Skeletal muscle cell (primary cell): ENCODE measurements around the gene KRT80.

Experiments
- DNase-seq: peaks from one replicate; pipeline ENCODE4 v3.0.0-alpha.2; 2010; ENCODE audit warnings: low read depth
- H3K4me3 ChIP-seq: 2 replicates; pipeline ENCODE4 v1.5.1; 2011; ENCODE audit warnings: low read depth, mild to moderate bottlenecking, control low read depth, low read length, moderate library complexity

KRT80 gene

DNA sequence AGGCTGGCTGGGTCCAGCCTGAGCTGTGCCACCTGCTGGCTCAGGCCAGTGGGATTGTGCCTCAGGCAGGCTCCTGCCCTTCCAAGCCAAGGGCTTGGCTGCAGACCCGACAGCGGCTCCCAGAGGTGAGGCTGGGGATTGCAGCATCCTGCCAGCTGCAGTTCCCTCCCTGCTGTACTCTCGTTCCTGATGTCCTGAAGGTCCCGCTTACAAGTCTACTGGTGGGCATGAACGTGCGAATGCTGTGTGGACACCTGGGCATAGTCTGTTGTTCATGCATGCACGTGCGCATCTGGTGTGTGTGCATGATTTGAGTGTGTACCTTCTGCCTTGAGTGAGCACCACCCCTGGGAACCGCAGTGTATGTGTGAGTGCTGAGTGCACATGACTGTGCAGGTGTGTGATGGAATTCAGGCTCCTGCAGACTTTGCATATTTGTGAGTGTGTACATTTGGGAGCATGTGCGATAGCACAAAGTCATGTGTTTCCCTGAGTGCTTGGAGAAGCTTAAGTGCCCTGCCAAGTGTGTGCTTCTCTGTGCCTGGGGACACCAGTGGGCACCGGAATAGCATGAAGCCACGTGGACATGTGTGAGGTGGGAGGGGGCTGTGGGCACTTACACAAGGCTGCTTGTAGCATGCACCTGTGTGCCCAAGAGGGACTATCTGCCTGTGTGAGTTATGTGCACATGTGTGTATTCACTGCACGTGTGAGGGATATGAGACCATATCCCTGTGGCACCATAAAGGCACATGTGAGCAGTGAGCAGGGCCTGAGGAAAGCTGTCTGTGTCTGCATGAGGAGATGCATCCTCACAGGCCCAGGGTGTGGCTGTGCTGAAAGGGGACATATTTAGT, 22.0 kb upstream of the KRT80 start:
- no peak overlapping the region for H3K4me3 ChIP-seq
- DNase-seq, result no peak

DNA sequence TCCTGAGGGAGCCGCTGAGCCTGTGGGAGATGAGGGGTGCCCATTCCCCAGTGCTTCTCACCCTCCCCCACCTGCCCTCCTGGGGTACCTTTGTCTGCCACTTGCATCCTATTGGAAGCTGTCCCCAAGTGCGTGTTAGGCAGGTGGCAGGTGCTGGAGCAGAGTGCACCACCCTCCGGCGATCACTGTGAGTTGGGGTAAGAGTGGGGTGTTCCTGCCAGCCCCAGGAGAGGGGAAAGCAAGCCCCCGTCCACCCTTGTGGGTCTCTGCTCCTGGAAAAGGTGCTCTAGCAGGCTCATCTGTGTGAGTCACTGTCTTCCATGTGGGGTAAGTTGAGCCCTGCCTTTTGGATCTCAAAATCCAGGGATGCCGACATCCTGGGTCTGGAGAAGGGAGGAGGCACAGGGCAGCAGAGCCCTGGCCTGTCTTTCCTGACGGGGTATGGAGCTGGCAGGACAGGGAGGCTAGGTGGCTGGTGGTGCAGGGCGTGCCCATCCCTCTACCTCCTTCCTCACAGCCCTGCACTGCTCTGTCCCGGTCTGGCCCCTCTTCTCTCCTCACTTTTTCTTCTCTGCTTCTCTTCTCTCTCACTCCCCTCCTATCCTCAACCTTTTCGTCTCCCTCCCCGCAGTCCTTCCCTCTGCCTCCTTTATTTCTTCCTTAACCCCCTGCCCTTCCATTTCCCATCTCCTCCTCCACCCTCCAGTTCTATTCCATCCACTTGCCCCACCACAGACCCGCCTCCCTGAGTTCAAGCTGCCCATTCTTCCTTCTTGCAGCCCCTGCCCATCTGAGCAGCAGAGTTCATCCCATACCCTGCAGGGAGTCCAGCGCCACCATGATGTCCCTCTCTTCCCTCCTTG, 21.1 kb upstream of the KRT80 start:
- H3K4me3 ChIP-seq, result no peak overlapping the region
- no peak for DNase-seq

DNA sequence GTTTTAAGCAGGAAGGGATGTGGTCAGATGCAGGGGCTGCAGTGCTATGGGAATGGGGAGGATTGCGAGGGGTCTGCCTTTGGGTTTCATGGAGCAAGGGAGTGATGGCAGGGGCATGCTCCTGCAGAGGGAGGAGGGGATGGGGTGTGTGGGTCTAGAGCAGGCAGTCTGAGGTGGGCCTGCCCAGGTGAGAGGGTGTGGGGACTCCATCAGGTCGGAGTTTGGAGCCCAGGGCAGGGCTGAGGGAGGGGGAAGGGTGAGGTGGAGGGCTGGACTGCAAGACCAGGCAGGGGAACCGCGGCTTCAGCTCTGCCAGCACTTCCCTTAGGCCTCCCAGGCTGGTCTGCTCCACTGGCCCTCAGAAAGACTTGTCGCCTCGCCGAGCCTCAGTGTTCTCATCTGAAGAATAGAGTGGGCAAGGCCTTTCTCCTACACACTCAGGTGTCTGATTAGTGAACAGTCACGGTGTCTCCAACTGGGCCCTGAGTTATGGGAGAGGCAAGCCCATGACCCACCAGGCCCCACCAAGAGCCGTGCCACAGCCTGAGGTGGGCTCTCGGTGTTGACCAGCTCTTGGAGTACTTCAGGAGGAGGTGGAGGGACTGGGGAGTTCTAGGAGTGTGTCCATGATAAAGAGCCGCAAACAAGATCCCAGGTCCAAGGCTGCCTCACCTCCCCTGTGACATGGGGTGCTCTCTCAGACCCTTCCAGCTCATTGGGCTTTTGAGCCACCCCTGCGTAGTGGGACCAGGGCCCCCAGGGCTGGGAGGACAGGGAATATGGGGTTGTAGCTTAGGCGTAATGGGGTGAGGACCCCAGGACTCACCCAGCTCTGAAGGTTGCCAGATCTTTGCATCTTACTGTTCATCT, 20.1 kb upstream of the KRT80 start:
- no peak for DNase-seq
- no peak overlapping the region for H3K4me3 ChIP-seq

DNA sequence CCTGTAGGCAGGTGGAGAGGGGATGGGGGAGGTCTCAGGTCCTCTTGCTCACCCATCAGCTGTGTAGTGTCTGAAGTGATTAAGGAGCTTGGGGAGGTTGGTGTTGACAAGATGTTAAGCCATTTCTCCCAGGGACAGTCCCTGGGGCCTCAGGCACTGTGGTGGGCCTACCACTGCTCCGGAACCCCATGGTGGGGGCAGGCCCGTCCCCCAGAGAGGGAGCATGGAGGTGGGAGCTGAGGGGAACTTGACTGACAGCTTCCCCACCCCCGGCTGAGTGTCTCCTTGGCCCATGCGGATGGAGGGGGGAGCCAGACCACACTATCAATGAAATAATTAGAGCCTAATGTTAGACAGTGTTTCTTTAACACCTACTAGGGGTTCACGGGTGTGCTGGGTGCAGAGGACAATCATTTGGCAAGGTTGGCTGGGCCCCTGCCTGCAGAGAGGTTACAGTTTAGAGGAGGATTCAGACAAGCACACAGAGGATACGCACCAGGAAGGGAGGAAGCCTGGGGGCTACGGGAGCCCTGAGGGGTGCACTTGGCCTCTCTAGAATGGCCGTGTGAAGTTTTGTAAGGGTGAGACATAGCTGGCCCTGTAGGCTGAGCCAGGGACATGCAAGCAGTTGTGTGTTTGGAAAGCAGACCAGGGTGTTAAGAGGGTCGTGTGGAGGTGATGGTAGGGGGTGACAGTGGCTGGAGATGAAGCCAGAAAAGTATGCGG, 19.3 kb upstream of the KRT80 start:
- no peak overlapping the region for H3K4me3 ChIP-seq
- no peak for DNase-seq

- DNase-seq, result peak; percentile 77
Observed at GRCh38 chr12:52210186-52210924, 18.5 kb upstream of the KRT80 start.

GRCh38 chr12:52209321-52209720, 17.5 kb upstream of the KRT80 start:
- H3K4me3 ChIP-seq, result no peak overlapping the region
- DNase-seq, result no peak

More at GRCh38 chr12:52210186-52210924, 18.5 kb upstream of the KRT80 start:
- no peak overlapping the region for H3K4me3 ChIP-seq

GRCh38 chr12:52208424-52209165, 16.8 kb upstream of the KRT80 start:
- H3K4me3 ChIP-seq, result no peak overlapping the region
- no peak for DNase-seq

DNA sequence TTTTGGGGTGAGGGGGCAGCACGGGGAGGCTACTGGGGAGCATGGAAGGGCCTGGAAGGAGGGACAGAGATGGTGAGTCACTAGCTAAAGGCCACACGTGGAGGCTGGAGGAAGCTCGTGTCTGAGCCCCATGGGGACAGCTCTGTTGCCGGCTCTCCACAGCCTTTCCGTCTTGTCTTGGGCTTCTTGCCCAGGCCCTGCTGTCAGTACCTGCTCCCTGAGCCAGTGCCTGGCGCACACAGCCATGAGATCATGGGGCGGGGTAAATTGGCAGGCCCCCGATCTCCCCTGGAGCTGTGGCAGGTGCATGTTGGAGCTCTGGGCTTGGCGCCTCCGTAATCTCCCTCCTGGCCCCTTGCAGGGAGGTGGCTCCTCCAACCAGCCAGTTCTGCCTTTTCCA, 16.1 kb upstream of the KRT80 start:
- H3K4me3 ChIP-seq, result no peak overlapping the region
- DNase-seq, result peak; percentile 78

DNA sequence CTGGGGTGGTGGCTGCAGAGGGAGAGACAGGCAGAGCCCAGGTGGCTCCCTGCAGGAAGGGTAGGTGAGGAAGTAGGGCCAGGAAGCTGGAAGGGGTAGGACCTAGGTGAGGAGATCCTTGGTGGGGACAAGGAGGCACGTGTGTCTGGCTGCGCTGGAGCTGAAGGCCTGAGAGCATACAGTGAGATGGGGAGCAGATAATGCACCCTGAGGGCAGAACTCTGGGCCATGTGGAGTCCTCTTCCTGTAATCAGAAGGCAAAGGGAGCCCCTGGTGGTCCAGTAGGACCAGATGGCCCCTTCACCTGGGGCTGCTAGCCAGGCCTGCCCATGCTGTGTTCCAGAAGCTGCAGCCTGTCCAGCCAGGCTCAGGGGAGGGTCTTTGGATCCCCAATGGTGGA, 15.3 kb upstream of the KRT80 start:
- no peak overlapping the region for H3K4me3 ChIP-seq
- no peak for DNase-seq

DNA sequence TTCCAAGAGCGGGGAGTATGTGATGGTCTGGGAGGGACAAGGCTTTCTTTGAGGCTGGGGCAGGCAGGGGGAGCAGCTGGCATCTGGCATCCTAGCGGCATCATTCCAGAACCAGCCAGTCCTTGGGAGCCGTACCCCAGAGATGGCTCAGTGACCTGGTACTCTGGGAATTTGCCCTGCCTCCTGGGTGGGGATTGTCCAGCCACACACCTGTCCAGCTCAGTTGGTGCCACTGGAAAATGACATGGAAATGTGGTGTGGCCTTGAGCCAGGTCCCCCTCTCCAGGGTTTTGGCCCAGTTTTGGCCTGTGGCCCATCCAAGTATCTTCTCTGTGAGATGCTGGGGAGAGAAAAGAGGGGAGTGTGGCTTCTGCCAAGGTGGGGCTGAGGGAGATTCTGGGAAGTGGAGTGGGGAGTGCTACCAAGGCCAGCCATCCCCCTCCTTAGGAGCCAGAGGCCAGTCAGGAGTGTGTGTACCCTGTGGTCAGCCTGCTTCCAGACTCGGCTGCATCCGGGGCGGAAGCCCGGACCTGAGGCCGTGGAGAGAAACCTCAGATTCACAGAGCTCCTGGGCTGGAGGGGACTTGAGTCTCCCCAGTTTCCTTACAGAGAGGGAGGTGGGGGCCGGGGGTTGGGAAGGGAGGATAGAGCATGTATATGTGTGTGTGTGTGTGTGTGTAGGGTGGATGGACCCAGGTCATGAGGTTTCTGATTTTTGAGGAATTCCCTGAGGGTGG, 14.7 kb upstream of the KRT80 start:
- H3K4me3 ChIP-seq, result no peak overlapping the region
- no peak for DNase-seq

GRCh38 chr12:52205612-52206303, 13.9 kb upstream of the KRT80 start:
- no peak for DNase-seq
- H3K4me3 ChIP-seq, result no peak overlapping the region

GRCh38 chr12:52204931-52205505, 13.2 kb upstream of the KRT80 start:
- no peak overlapping the region for H3K4me3 ChIP-seq
- no peak for DNase-seq

DNA sequence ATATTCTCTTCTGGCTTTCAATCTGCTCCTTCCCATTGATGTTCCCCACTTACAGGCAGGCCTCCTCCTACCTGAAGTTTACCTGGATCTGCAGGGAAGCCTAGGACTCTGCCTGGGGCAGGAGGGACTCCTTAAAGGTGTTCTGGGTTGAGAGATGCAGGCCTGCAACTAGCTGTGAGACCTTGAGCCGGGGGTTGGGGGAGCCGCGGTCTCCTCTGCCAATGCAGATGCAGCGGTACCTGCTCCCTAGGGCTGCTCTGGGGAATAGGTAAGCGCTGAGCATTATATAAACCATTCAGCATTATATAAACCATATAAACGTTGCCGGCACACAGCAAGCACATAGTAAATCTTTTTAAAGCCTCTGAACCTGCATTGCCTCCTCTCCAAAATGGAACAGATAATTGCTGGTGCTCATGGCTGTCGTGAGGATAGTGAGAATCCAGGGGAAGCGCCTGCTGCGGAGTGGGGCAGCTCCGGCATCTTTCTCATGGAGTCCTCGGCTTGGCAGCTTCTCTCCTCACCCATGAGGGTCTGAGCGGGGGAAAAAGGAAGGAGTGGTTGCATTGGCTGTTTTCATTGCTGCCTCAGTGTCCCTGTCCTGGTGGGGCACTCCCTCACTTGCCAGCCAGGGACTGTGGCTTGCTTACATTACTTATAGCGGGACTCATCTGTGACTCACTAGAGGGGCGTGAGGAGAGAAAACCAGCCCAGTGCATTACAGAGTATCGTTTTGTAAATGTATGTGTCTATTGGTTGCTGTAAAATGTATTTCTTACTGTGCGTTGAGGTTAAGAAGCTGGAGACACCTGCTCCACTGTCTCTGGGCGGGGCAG, 12.5 kb upstream of the KRT80 start:
- no peak for DNase-seq
- H3K4me3 ChIP-seq, result no peak overlapping the region

DNA sequence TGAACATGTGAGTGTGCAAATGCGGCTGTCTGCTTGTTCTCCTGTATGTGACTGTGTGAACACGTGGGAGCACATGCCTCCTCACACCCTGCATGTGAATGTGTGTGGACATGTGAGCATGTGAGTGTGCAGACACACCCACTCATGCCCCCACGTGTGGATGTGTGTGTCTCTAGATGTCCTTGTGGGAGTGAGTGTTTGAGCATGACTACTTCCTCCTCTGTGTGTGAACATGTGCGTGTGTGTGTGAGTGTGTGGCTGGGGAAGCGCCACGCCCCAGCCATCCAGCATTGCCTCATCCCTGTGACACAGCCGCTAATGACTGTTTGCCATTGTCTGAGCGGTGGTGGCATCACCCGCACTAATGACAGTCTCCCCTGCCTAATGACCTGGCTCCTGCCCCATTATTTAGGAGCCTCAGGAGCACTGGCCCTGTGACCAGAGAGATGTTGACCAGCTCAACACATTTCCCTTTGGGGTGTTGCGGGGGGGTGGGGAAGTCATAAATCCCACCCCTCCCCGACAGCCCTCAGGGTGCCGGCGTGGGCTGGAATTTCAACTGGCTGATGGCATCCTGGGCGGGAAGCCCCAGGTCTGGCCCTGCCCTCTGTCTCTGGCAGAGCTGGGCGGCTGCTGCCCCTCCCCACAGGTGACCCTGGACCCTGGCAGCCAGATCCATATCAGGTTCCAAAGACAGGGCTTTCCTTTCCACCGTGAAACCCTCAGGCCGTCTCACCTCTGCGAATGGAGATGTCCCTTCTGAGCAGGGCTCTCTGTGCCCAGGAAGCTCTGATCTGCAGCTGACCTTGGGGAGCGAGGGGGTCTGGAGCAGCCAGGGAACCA, 11.5 kb upstream of the KRT80 start:
- DNase-seq, result no peak
- H3K4me3 ChIP-seq, result no peak overlapping the region
